Measurements from ENCODE around the gene SAXO2.

- no peak for TF ChIP-seq CEBPB (IDR thresholded peaks at IDR 0.05; ENCODE audit: low read depth, low read length)
- TF ChIP-seq CTCF (conservative IDR thresholded peaks at IDR 0.05; ENCODE audit: low read depth, low read length) = no peak
- TF ChIP-seq POLR2A (IDR thresholded peaks at IDR 0.05; ENCODE audit: low read depth, low read length) = no peak
- TF ChIP-seq MAZ (IDR thresholded peaks at IDR 0.05; ENCODE audit: borderline replicate concordance, low read depth, low read length) = no peak
- no peak for TF ChIP-seq BHLHE40 (IDR thresholded peaks at IDR 0.05; ENCODE audit: low read depth, low read length)
- no peak for TF ChIP-seq RAD21 (IDR thresholded peaks at IDR 0.05; ENCODE audit: low read length)
- TF ChIP-seq USF2 (IDR thresholded peaks at IDR 0.05; ENCODE audit: low read depth, low read length) = no peak
- no peak for TF ChIP-seq ELK1 (IDR thresholded peaks at IDR 0.05; ENCODE audit: borderline replicate concordance, low read depth, low read length)
- TF ChIP-seq SMC3 (IDR thresholded peaks at IDR 0.05; ENCODE audit: low read depth, low read length) = no peak
- no peak for TF ChIP-seq RCOR1 (IDR thresholded peaks at IDR 0.05; ENCODE audit: insufficient replicate concordance, low read length)
- no peak for TF ChIP-seq RFX5 (IDR thresholded peaks at IDR 0.05; ENCODE audit: low read depth, low read length)
- no peak for TF ChIP-seq NFE2L2 (IDR thresholded peaks at IDR 0.05; ENCODE audit: low read depth, low read length)
- TF ChIP-seq FOS (IDR thresholded peaks at IDR 0.05; ENCODE audit: low read depth, low read length) = no peak
- TF ChIP-seq MAFK (IDR thresholded peaks at IDR 0.05; ENCODE audit: low read depth, low read length) = no peak
These were observed 52.3 kb downstream of the SAXO2 start for GRCh38 chr15:82314769-82315518.

Measured in IMR-90 (cell line).